HFF-Myc (cell line): ENCODE data around the gene MTPN.

Experiments used
- DNase-seq: peaks from one replicate; pipeline ENCODE4 v3.0.0-alpha.2; 2011; ENCODE audit warnings: low read depth; ENCODE audit errors: extremely low read depth
- H3K4me3 ChIP-seq: replicated peaks from 2 replicates; pipeline ENCODE4 v1.5.1; 2011; ENCODE audit warnings: low read depth, mild to moderate bottlenecking, control low read depth, low read length
- CTCF ChIP-seq: IDR thresholded peaks from 2 replicates; pipeline ENCODE4 v1.5.1; 2012; ENCODE audit warnings: mild to moderate bottlenecking, low read depth, low read length, control low read depth; ENCODE audit errors: missing control alignments

The MTPN gene

GRCh38 chr7:135939261-135939812, 37.8 kb downstream of the MTPN start:
- H3K4me3 ChIP-seq: no peak overlapping the region
- DNase-seq: no peak
- no peak for TF ChIP-seq CTCF

DNA sequence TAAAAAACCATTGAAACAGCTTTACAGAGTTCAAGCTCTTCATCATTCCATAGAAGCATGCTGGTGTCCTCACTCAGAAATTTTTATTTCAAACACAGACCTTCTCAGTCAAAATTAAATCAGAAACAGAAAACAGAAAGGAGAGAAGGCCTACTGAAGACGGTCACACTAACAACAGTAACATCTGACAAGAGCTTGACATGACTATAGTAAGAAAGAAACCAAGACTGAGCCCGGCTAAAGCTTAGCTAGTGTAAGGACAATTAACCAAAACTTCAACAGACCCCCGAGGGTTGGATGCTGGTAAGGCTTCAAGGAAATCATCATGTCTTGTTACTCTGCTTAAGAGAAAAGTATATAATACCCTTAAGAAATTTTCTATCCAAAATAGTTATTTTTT, 38.6 kb downstream of the MTPN start:
- DNase-seq: no peak
- H3K4me3 ChIP-seq: no peak overlapping the region
- TF ChIP-seq CTCF: no peak

- no peak for DNase-seq
- TF ChIP-seq CTCF: no peak
- H3K4me3 ChIP-seq: no peak overlapping the region
Observed at GRCh38 chr7:135938086-135938485, 39.1 kb downstream of the MTPN start.

DNA sequence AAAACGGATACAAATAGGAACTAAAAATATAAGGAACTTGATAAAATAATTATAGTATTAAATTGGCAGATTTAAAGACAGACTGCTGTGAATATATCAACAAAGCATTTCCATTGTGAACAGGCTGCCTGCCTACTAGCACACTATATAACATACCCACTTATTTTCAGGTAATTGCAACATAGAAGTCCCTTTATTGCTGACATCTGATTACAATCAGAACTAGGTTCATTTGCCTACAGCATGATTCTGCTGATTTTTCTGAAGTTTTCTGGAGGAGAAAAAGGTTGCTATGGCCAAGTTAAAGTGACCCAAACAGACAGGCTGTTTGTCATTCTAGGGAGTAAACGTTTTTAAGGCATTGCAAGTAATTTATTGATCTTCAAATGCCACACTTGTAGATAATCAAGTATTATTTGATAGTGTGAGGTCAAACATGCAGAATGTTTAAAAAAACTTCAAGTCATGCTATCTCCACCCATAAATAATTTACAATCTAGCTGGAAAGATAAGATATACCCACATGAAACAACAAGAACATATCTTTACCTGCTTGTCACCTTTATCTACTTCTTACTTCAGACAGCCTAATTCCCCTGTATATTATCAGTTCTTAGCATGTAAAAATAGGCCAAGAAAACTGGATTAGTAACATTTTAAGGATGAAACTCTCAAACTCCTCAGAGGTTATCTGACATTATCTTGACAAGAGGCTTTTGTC, 40.5 kb downstream of the MTPN start:
- no peak for DNase-seq
- no peak for TF ChIP-seq CTCF

DNA sequence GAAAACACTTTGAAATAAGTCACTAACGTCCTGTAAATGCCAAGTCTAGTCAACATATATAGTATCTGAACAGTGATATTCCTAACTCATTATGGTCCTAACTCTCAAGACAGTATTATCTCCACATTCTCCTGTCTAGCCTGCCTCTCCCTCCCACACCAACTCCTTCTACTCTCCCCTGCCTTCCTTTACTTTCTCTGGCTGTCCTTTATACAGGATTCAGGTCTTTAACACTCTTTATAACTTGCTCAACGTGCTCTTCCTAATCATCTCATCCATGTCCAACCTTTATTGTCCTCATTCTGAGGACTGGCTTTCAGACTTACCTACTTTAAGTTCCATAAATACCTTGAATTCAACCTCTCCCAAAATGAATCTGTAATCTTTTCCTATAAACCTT, 42.5 kb downstream of the MTPN start:
- H3K4me3 ChIP-seq: no peak overlapping the region
- no peak for DNase-seq
- no peak for TF ChIP-seq CTCF

More for the DNA sequence above, 40.5 kb downstream of the MTPN start:
- H3K4me3 ChIP-seq: no peak overlapping the region

DNA sequence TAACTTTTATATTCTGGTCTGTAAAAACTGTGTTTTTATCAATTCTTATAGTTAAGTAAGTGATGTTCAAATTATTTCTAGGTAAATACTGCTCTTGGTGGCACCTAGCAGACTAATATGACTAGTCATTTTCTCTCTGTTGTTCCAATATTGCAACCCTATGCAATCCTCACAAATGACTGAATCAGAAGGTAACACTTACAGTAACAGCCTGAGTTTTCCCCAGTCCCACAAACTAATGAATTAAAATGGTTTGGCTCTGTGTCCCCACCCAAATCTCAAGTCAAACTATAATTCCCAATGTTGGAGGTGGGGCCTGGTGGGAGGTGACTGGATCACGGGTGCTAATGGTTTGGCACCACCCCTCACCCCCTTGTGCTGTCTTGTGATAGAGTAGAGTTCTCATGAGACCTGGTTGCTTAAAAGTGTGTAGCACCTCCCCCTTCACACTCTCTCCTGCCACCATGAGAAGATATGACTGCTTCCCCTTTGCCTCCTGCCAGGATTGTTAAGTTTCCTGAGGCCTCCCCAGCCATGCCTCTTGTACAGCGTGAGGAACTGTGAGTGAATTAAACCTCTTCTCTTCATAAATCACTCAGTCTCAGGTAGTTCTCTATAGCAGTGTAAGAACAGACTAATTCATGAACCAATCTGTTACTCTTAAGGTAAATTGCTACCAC, 43.5 kb downstream of the MTPN start:
- TF ChIP-seq CTCF: no peak
- no peak overlapping the region for H3K4me3 ChIP-seq
- no peak for DNase-seq
